ENCODE data around the gene TNPO1. TPM values are rescaled to one million over a fixed set of nuclear protein-coding genes. Genes with fewer than 3 reads are reported as not detected.
"Not testable (repeated sequence)": the region's sequence is repeated elsewhere in the genome, so short reads cannot be mapped to it uniquely, and the experiment has no call there.

The TNPO1 gene
- total and polyA plus RNA-seq, 8 donors = 7.5 to 531 (median 94.8) TPM

GRCh38 chr5:72786676-72787075 is 29.8 kb upstream of the TNPO1 start:
- WGBS, 5 donors = 88 to 94% (median 91%) methylated on average over 4 of the region's 4 CpGs
- H3K27ac ChIP-seq = no peak overlapping the region
- TF ChIP-seq EP300 (IDR thresholded peaks at IDR 0.05) (no peak), POLR2A (IDR thresholded peaks at IDR 0.05) (no peak), POLR2AphosphoS5 (IDR thresholded peaks at IDR 0.05) (no peak), CTCF (IDR thresholded peaks at IDR 0.05) (no peak)
- no peaks in the 10 kb centered on the region for H3K9me3 ChIP-seq
- H3K27me3 ChIP-seq = no peaks in the 10 kb centered on the region
- no peaks in the 10 kb centered on the region for H3K4me1 ChIP-seq
- no peak for DNase-seq
- H3K36me3 ChIP-seq = no peaks in the 10 kb centered on the region
- no peak overlapping the region for H3K4me3 ChIP-seq
- intact Hi-C loops (cut with DNase I; ENCODE audit: low total_unique reads) = no loop called here

DNA sequence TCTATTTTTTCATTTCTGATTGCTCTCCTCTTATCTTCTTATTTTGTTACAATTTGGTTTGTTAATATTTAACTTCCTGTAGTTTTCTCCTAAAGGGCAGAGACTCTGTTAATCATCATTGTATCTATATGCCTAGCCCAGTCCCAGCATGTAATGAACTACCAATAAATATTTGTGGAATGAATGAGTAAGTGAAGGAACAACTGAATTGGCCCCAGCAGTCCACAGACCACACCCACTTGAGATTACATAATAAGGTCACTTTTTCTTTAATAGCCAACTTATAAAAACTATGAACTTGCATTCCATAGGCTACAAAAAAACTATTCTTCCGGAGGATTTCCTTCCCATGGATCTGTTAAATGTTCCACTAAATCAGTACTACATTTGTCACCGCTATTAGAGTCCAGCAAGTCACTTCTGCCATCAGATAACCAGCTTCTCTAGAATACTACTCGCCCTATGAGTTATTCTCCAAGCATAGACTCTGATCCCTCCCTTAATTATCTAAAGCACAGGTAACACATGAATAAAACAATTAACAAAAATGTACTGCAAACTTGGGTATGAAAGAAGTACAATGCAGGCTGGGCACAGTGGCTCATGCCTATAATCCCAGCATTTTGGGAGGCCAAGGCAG is 27.5 kb upstream of the TNPO1 start:
- Histone ChIP-seq H3K36me3 (no peaks in the 10 kb centered on the region), H3K4me1 (no peaks in the 10 kb centered on the region), H3K9me3 (no peaks in the 10 kb centered on the region), H3K27ac (peak overlapping the region in 2 of 5 donors; percentile 47 to 56), H3K4me3 (no peak overlapping the region), H3K27me3 (no peaks in the 10 kb centered on the region)
- TF ChIP-seq POLR2A (IDR thresholded peaks at IDR 0.05) (no peak), CTCF (IDR thresholded peaks at IDR 0.05) (no peak), EP300 (IDR thresholded peaks at IDR 0.05) (no peak), POLR2AphosphoS5 (IDR thresholded peaks at IDR 0.05) (no peak)
- 49 to 68% (median 59%) methylated on average over 3 of the region's 3 CpGs for WGBS, 5 donors
- peak in 1 of 2 donors; percentile 32 for DNase-seq
- intact Hi-C loops (cut with DNase I; ENCODE audit: low total_unique reads) = no loop called here

GRCh38 chr5:72790186-72790585 is 26.3 kb upstream of the TNPO1 start:
- no peak overlapping the region for H3K27ac ChIP-seq
- no peaks in the 10 kb centered on the region for H3K4me1 ChIP-seq
- H3K36me3 ChIP-seq = no peaks in the 10 kb centered on the region
- TF ChIP-seq CTCF (IDR thresholded peaks at IDR 0.05) (no peak), POLR2AphosphoS5 (IDR thresholded peaks at IDR 0.05) (no peak), EP300 (IDR thresholded peaks at IDR 0.05) (no peak), POLR2A (IDR thresholded peaks at IDR 0.05) (no peak)
- DNase-seq = no peak
- H3K4me3 ChIP-seq = no peak overlapping the region
- no peaks in the 10 kb centered on the region for H3K9me3 ChIP-seq
- WGBS, 5 donors = 57 to 79% (median 65%) methylated on average over 1 of the region's 1 CpG
- no peaks in the 10 kb centered on the region for H3K27me3 ChIP-seq
- intact Hi-C loops (cut with DNase I; ENCODE audit: low total_unique reads) = no loop called here

- intact Hi-C loops (cut with DNase I; ENCODE audit: low total_unique reads); H3K27me3 ChIP-seq; H3K4me3 ChIP-seq; H3K27ac ChIP-seq; H3K36me3 ChIP-seq; DNase-seq; H3K4me1 ChIP-seq; H3K9me3 ChIP-seq: not testable (repeated sequence)
- WGBS, 5 donors = 86 to 91% (median 87%) methylated on average over 5 of the region's 5 CpGs
These were observed 23.8 kb upstream of the TNPO1 start for GRCh38 chr5:72792662-72793061.

- Histone ChIP-seq H3K27ac (no peak overlapping the region), H3K36me3 (no peaks in the 10 kb centered on the region), H3K4me3 (no peak overlapping the region), H3K27me3 (no peaks in the 10 kb centered on the region), H3K4me1 (no peaks in the 10 kb centered on the region), H3K9me3 (no peaks in the 10 kb centered on the region)
- intact Hi-C loops (cut with DNase I; ENCODE audit: low total_unique reads) = no loop called here
- WGBS, 5 donors = 81 to 90% (median 82%) methylated on average over 3 of the region's 3 CpGs
- no peak for TF ChIP-seq EP300 (IDR thresholded peaks at IDR 0.05)
- no peak for TF ChIP-seq POLR2AphosphoS5 (IDR thresholded peaks at IDR 0.05)
- no peak for TF ChIP-seq CTCF (IDR thresholded peaks at IDR 0.05)
- no peak for TF ChIP-seq POLR2A (IDR thresholded peaks at IDR 0.05)
- DNase-seq = no peak
These were observed 20.5 kb upstream of the TNPO1 start for GRCh38 chr5:72796001-72796400.
